Measurements from ENCODE around the gene PNMA8C. TPM values are rescaled to one million over a fixed set of nuclear protein-coding genes. Genes with fewer than 3 reads are reported as not detected.

Gene PNMA8C
- total and polyA plus RNA-seq, 2 donors (not counting 3 experiments of a cell fraction or from before 2014, with no cell fraction given) = not detected

GRCh38 chr19:46449228-46449627 lies 20.5 kb upstream of the PNMA8C start:
- DNase-seq (ENCODE audit: low read depth, low spot score) = no peak
- FAIRE-seq = no peak

More at GRCh38 chr19:46449228-46449627, 20.5 kb upstream of the PNMA8C start:
- Histone ChIP-seq H3K27ac (ENCODE audit: insufficient read depth, low read depth, low read length) (no peak overlapping the region), H3K4me1 (ENCODE audit: control insufficient read depth, extremely low read depth, insufficient read depth, low read length) (no peaks in the 10 kb centered on the region), H2AFZ (ENCODE audit: low read depth, low read length) (no peak overlapping the region), H4K20me1 (replicated peaks; ENCODE audit: control insufficient read depth, extremely low read depth, insufficient read depth, low read length) (no peaks in the 10 kb centered on the region), H3K4me3 (replicated peaks in 1 of 3; ENCODE audit: insufficient read depth in 1 of 3, low read depth in 1 of 3, low read length in 3 of 3) (no peak overlapping the region), H3K9ac (replicated peaks; ENCODE audit: extremely low read depth, insufficient read depth, low read length) (no peak overlapping the region), H3K9me3 (replicated peaks; ENCODE audit: control insufficient read depth, insufficient read depth, low read length) (no peaks in the 10 kb centered on the region), H3K79me2 (ENCODE audit: control insufficient read depth, insufficient read depth, low read length) (no peaks in the 10 kb centered on the region), H3K36me3 (ENCODE audit: control insufficient read depth in 2 of 2, extremely low read depth in 1 of 2, insufficient read depth in 2 of 2, low read length in 2 of 2) (no peaks in the 10 kb centered on the region), H3K9me1 (replicated peaks; ENCODE audit: control insufficient read depth, extremely low read depth, insufficient read depth, low read length) (no peaks in the 10 kb centered on the region), H3K4me2 (ENCODE audit: insufficient read depth, low read length) (no peak overlapping the region), H3K27me3 (ENCODE audit: control insufficient read depth in 2 of 2, insufficient read depth in 2 of 2, low read length in 2 of 2) (peaks cover 5 to 9% of the 10 kb centered on the region in 2 experiments)
- ChIA-PET POLR2A (no interaction called here), CTCF (no interaction called here)
- no peak for TF ChIP-seq MYC (IDR thresholded peaks at IDR 0.05; ENCODE audit: low read depth, low read length)
- TF ChIP-seq FOS (IDR thresholded peaks at IDR 0.05; ENCODE audit: borderline replicate concordance, insufficient read depth, low read length) = no peak
- no peak for TF ChIP-seq GATA2 (IDR thresholded peaks at IDR 0.05; ENCODE audit: insufficient read depth, insufficient read length, low read depth, low read length)
- TF ChIP-seq MAX (IDR thresholded peaks at IDR 0.05; ENCODE audit: insufficient read depth, insufficient read length) = no peak
- no peak for TF ChIP-seq EZH2 (IDR thresholded peaks at IDR 0.05; ENCODE audit: borderline replicate concordance, low read depth, low read length, severe bottlenecking)
- no peak for TF ChIP-seq POLR2A (IDR thresholded peaks at IDR 0.05; ENCODE audit: low read depth, low read length)
- no peak for TF ChIP-seq POLR2AphosphoS5 (IDR thresholded peaks at IDR 0.05; ENCODE audit: insufficient read depth, low read depth, low read length)
- TF ChIP-seq JUN (IDR thresholded peaks at IDR 0.05; ENCODE audit: borderline replicate concordance, insufficient read depth, insufficient read length, low read depth) = no peak
- TF ChIP-seq CTCF (IDR thresholded peaks at IDR 0.05; ENCODE audit: extremely low read depth in 1 of 2, insufficient read depth in 1 of 2, low read depth in 1 of 2, low read length in 2 of 2) = no peak
- dilution Hi-C loops (cut with MboI; ENCODE audit: extremely low pct_ligation_motif_present, low sequenced_read_pairs) (no loop called here), intact Hi-C loops (cut with micrococcal nuclease) (no loop called here)
- no TSS peak for BruUV-seq (replicated peaks)
